Left lung (tissue), 10 donors: ENCODE data around the gene IRX4. TPM values are rescaled to one million over a fixed set of nuclear protein-coding genes. Genes with fewer than 3 reads are reported as not detected.

ENCODE experiments used
- ATAC-seq: fragments of 200-7000 bp; cut with Tn5 transposase; one replicate; pipeline ENCODE4 v1.9.1; 2020; ENCODE audit warnings: moderate library complexity
- DNase-seq, 4 donors: peaks; one replicate each; pipeline ENCODE4 v3.0.0-alpha.2; 2013 to 2020
- H3K27ac ChIP-seq, 2 donors: fragments of 200-600 bp; sonication (generic) in 1 of 2; one replicate each; pipeline versions ENCODE4 v1.5.0 to v1.8.0; 2020 to 2021
- H3K27me3 ChIP-seq, 2 donors: fragments of 200-600 bp; sonication (generic) in 1 of 2; one replicate each; pipeline versions ENCODE4 v1.5.0 to v1.8.0; 2020 to 2021
- H3K36me3 ChIP-seq, 2 donors: fragments of 200-600 bp; sonication (generic) in 1 of 2; one replicate each; pipeline versions ENCODE4 v1.5.0 to v1.8.0; 2020 to 2021
- H3K4me1 ChIP-seq, 2 donors: fragments of 200-600 bp; one replicate each; pipeline ENCODE4 v1.8.0; 2021
- H3K4me3 ChIP-seq, 2 donors: fragments of 200-600 bp; sonication (generic) in 1 of 2; one replicate each; pipeline versions ENCODE4 v1.5.0 to v1.8.0; 2020 to 2021; ENCODE audit warnings: mild to moderate bottlenecking in 1 of 2
- H3K9me3 ChIP-seq, 2 donors: fragments of 200-600 bp; sonication (generic) in 1 of 2; one replicate each; pipeline versions ENCODE4 v1.5.0 to v1.8.0; 2020 to 2021
- CTCF ChIP-seq, 2 donors: fragments of 200-600 bp; sonication (generic) in 1 of 2; IDR thresholded peaks; one replicate each; pipeline versions ENCODE4 v1.5.0 to v1.8.0; 2021; ENCODE audit warnings: antibody characterized with exemption in 2 of 2
- intact Hi-C, 2 donors: fragments of 100-400 bp; cut with DNase I; formaldehyde crosslinking; loops; one replicate each; pipeline versions ENCODE4 v1.11.2 to v1.14.2; 2022
- polyA plus RNA-seq, 6 donors: library from polyadenylated mRNA; unstranded; fragments of 120-200 nt; gene quantifications; one replicate each; pipeline ENCODE4 v1.2.1, GENCODE V29; 2013; ENCODE audit not compliant: insufficient read length in 6 of 6
- total RNA-seq, 2 donors: library from RNA; stranded (reverse); fragmentation: NEBNext Ultra II Directional; extraction: Animal tissue kit (Norgen Biotek cat#: 25700); gene quantifications; one replicate each; pipeline ENCODE4 v1.2.1, GENCODE V29; 2021
- donor health status: DM: no; HTN: yes; CAD: no.
- donor health status: DM: no; HTN: no; CAD: no.

IRX4 gene
- total and polyA plus RNA-seq, 8 donors = not detected

- H3K27me3 ChIP-seq = peaks cover 19 to 87% of the 10 kb centered on the region in 2 donors
- no peaks in the 10 kb centered on the region for H3K36me3 ChIP-seq
- intact Hi-C loops = no loop called here
- no peak overlapping the region for H3K4me3 ChIP-seq
- ATAC-seq (no peak), DNase-seq (peak in 1 of 4 donors; percentile 55)
- TF ChIP-seq CTCF (IDR thresholded peaks at IDR 0.05) = no peak
- H3K9me3 ChIP-seq = no peaks in the 10 kb centered on the region
- H3K4me1 ChIP-seq = no peaks in the 10 kb centered on the region
- H3K27ac ChIP-seq = no peak overlapping the region
These were observed 13.7 kb downstream of the IRX4 start for GRCh38 chr5:1868886-1869475.

GRCh38 chr5:1867815-1868143, 14.9 kb downstream of the IRX4 start:
- no peaks in the 10 kb centered on the region for H3K9me3 ChIP-seq

DNA sequence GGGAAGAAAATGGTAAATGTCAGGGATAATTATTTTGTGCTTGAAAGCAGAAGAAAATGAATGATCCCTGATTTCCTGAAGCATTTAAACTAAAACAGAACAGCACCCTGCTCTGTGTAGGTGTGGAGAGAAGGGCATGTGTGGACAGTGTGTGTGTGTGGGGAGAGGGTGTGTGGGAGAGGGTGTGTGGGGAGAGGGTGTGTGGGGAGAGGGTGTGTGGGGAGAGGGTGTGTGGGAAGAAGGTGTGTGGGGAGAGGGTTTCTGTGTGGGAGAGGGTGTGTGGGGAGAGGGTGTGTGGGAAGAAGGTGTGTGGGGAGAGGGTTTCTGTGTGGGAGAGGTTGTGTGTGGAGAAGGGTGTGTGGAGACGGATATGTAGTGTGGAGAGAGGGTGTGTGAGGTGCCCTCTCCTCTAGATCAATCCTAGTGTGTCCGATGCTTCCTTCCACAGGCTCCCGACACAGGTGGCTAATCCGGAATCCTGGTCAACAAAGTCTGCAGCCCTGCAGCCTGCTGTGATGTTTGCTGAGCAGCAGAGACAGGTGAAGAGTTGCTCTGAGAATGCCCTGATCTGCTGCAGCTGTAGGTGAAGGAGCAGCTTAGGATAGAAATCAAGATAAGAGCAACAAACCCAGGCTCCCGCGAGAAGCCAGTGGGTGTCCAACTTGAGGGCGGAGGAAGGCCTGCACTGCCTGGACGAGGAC, 15.5 kb downstream of the IRX4 start:
- Histone ChIP-seq H3K4me3 (no peak overlapping the region), H3K27me3 (peaks cover 4 to 86% of the 10 kb centered on the region in 2 donors), H3K36me3 (no peaks in the 10 kb centered on the region), H3K27ac (no peak overlapping the region), H3K9me3 (no peaks in the 10 kb centered on the region), H3K4me1 (no peaks in the 10 kb centered on the region)
- DNase-seq (peak in 1 of 4 donors; percentile 20), ATAC-seq (no peak)
- intact Hi-C loops = no loop called here
- no peak for TF ChIP-seq CTCF (IDR thresholded peaks at IDR 0.05)

More at GRCh38 chr5:1867815-1868143, 14.9 kb downstream of the IRX4 start:
- no peaks in the 10 kb centered on the region for H3K4me1 ChIP-seq
- H3K27me3 ChIP-seq = peaks cover 7 to 86% of the 10 kb centered on the region in 2 donors
- intact Hi-C loops = no loop called here
- DNase-seq (peak in 1 of 4 donors; percentile 65), ATAC-seq (no peak)
- no peak for TF ChIP-seq CTCF (IDR thresholded peaks at IDR 0.05)
- H3K27ac ChIP-seq = no peak overlapping the region
- no peaks in the 10 kb centered on the region for H3K36me3 ChIP-seq
- H3K4me3 ChIP-seq = no peak overlapping the region

DNA sequence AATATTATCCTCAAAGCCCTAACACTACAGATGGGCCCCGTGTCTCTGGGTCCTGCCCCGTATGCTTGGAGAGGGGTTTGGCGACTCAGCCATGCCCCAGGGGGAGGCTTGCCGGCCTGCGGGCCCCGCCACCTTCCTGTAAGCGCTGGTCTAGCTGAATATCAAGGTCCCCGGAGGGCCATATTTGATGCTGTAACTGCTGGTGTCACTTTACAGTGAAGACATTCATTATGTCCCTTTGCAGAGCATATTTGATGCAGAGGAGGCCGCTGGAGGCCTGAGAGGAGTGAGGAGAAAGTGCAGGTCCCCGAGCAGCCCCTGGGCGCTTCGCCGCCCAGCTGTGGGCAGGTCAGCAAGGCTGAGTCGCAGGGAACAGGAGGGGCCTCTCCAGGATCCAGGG, 16.8 kb downstream of the IRX4 start:
- no peaks in the 10 kb centered on the region for H3K4me1 ChIP-seq
- no peaks in the 10 kb centered on the region for H3K9me3 ChIP-seq
- no peaks in the 10 kb centered on the region for H3K36me3 ChIP-seq
- intact Hi-C loops = no loop called here
- peak in 1 of 4 donors; percentile 65 for DNase-seq
- no peak overlapping the region for H3K4me3 ChIP-seq
- no peak for ATAC-seq
- H3K27me3 ChIP-seq = peaks cover 4 to 79% of the 10 kb centered on the region in 2 donors
- no peak for TF ChIP-seq CTCF (IDR thresholded peaks at IDR 0.05)
- H3K27ac ChIP-seq = no peak overlapping the region

DNA sequence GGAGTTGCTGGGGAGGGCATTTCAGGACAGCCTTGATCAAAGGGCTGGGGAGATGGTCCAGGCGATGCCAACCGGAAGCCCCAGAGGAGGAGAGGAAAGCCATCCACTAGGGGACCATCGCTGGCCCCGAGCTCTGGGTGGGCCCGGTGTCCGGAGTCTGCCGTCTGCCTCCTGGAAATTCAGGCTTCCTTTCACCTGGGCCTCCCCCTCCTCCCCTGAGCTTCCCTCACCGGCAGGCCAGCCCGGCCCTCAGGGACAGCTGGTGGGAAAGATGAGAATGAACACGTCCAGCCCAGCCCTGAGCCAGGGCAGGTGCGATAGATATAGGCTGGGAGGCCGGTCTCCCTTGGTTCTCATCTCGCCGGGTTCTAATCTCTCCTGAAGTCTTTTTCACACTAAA, 17.2 kb downstream of the IRX4 start:
- peaks cover 4 to 79% of the 10 kb centered on the region in 2 donors for H3K27me3 ChIP-seq
- intact Hi-C loops = no loop called here
- no peak for ATAC-seq
- H3K4me1 ChIP-seq = no peaks in the 10 kb centered on the region
- no peak for TF ChIP-seq CTCF (IDR thresholded peaks at IDR 0.05)
- H3K36me3 ChIP-seq = no peaks in the 10 kb centered on the region
- H3K27ac ChIP-seq = no peak overlapping the region
- DNase-seq = peak in 1 of 4 donors; percentile 61
- H3K9me3 ChIP-seq = no peaks in the 10 kb centered on the region
- no peak overlapping the region for H3K4me3 ChIP-seq
